HG03442 (cell line): Measurements from ENCODE around the gene SLC35F6.

Experiments
- ATAC-seq: cut with Tn5 transposase; IDR thresholded peaks from one replicate; pipeline ENCODE4 v1.9.1; 2021; ENCODE audit warnings: mild to moderate bottlenecking, moderate library complexity; ENCODE audit not compliant: unreplicated experiment

The SLC35F6 gene

GRCh38 chr2:26764078-26764887 lies at the start of gene SLC35F6:
TSS of gene SLC35F6 (plus strand) at chr2:26764284. CDS start at chr2:26764350, 66 bp downstream.
- ATAC-seq, result peak; percentile 72

GRCh38 chr2:26715528-26716270 lies 48.4 kb upstream of the SLC35F6 start:
- no peak for ATAC-seq

GRCh38 chr2:26716340-26716739 lies 47.7 kb upstream of the SLC35F6 start:
- no peak for ATAC-seq

GRCh38 chr2:26716769-26717168 lies 47.3 kb upstream of the SLC35F6 start:
- no peak for ATAC-seq

- no peak for ATAC-seq
These were observed 46.7 kb upstream of the SLC35F6 start for GRCh38 chr2:26717362-26717761.

GRCh38 chr2:26718949-26719686 lies 45.0 kb upstream of the SLC35F6 start:
- ATAC-seq, result no peak

GRCh38 chr2:26720322-26721114 lies 43.6 kb upstream of the SLC35F6 start:
- no peak for ATAC-seq

- ATAC-seq, result no peak
These were observed 42.7 kb upstream of the SLC35F6 start for GRCh38 chr2:26721115-26722032.

- no peak for ATAC-seq
These were observed 41.8 kb upstream of the SLC35F6 start for GRCh38 chr2:26722328-26722727.

- ATAC-seq, result no peak
These were observed 41.2 kb upstream of the SLC35F6 start for GRCh38 chr2:26722911-26723310.

- no peak for ATAC-seq
These were observed 40.6 kb upstream of the SLC35F6 start for GRCh38 chr2:26723475-26723874.

- no peak for ATAC-seq
These were observed 39.9 kb upstream of the SLC35F6 start for GRCh38 chr2:26723991-26724750.

GRCh38 chr2:26724784-26725520 lies 39.1 kb upstream of the SLC35F6 start:
- no peak for ATAC-seq

- no peak for ATAC-seq
These were observed 38.6 kb upstream of the SLC35F6 start for GRCh38 chr2:26725521-26725820.

GRCh38 chr2:26726228-26726627 lies 37.9 kb upstream of the SLC35F6 start:
- ATAC-seq, result no peak

GRCh38 chr2:26727641-26728561 lies 36.2 kb upstream of the SLC35F6 start:
- ATAC-seq, result no peak

GRCh38 chr2:26729311-26729710 lies 34.8 kb upstream of the SLC35F6 start:
- ATAC-seq, result no peak
